ENCODE data around the gene RHOBTB3.
A peak's percentile ranks its signal among the peaks of the same experiment; 100 is the strongest.
"Not testable (repeated sequence)": the region's sequence is repeated elsewhere in the genome, so short reads cannot be mapped to it uniquely, and the experiment has no call there.

The RHOBTB3 gene

GRCh38 chr5:95799191-95799835 is 68.2 kb downstream of the RHOBTB3 start:
- DNase-seq, result no peak

DNA sequence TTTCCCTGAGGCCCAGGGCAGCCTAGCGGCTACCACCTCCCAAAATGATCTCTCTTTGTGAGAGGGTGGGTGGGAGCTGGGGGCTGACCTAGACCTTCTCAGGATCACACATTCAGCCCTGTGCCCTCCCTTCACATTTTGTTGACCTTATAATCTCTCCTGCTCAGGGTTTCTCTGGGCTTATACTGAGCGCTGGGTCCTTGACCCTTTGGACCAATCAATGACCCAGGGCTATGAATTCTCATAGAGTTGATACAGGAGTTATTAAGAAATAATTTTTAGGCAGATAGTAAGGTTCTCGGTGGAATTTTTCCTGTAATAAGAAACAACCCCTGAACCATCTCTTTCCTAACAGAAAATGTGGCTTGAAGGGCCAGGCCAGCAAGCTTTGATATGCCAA is 69.4 kb downstream of the RHOBTB3 start:
- no peak for DNase-seq

DNA sequence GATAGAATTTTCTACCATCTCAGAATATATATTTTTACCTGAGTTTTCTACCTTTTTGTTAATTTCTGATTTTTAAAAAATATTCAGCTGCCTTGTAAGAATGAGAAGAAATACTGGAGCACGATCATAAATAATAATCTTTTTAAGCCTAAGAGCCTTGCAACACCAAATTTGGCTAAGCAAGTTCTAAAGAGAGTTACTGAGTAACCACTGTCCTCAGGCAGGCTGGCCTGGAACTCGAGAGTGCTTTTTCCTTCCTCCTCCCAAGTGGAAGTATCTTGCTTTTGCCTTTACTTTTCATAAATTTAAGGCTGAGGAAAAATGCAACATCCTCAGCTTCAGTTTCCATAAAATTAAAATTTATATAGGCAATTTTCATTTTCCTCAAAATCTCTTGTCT is 70.4 kb downstream of the RHOBTB3 start:
- DNase-seq, result no peak

DNA sequence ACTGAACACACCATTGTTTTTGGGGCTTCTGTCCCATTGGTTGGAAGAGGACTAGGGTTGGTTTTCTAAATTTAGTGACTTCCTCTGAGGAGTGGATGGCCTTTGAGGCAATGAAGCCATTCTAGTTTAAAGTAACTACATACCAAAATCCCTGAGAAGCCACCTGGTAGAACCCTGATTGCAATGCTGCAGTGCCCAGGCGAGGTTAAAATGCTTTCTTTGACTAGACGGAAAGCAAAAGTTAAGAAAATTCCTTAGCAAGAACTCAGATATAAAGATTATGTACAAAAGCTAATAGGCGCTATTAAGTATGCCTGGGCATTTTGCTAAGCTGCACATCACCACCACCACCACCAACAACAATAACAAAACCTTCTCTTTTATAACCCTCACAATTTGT is 70.8 kb downstream of the RHOBTB3 start:
- no peak for DNase-seq

- no peak for DNase-seq
Measured at GRCh38 chr5:95803271-95804148, 72.4 kb downstream of the RHOBTB3 start.

DNA sequence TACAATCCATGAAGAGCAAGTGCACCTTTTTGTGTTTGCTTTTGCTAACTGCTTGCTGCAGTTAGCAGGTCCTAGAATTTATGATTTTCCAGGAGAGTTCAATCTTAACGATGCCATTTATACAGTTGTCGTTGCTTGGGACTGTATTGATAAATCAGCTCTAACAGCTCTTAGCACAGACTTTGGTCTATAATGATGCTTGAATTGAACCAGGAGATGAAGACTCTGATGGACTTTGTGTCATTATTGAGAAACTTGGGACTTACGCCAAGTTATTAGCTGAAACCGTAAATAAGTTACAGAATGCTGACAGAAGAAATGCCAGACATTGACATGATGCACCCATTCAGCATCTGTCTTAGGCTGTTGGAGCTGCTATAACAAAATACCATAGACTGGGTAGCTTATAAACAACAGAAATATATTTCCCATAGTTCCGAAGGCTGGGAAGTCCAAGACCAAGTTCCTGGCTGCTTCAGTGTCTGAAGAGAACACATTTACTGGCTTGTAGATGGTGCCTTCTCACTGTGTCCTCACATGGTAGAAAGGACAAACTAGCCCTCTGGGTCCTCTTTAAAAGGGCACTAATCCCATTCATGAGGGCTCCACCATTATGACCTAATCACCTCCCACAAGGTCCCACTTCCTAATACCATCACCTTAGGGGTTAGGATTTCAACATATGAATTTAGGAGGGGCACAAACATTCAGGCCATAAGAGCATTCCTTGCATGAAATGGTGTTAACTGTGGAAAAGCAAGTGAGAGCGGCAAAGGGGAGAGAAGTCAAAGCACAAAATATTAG is 73.8 kb downstream of the RHOBTB3 start:
- DNase-seq, result no peak

- no peak for DNase-seq
Measured at GRCh38 chr5:95806687-95807086, 75.6 kb downstream of the RHOBTB3 start.

DNA sequence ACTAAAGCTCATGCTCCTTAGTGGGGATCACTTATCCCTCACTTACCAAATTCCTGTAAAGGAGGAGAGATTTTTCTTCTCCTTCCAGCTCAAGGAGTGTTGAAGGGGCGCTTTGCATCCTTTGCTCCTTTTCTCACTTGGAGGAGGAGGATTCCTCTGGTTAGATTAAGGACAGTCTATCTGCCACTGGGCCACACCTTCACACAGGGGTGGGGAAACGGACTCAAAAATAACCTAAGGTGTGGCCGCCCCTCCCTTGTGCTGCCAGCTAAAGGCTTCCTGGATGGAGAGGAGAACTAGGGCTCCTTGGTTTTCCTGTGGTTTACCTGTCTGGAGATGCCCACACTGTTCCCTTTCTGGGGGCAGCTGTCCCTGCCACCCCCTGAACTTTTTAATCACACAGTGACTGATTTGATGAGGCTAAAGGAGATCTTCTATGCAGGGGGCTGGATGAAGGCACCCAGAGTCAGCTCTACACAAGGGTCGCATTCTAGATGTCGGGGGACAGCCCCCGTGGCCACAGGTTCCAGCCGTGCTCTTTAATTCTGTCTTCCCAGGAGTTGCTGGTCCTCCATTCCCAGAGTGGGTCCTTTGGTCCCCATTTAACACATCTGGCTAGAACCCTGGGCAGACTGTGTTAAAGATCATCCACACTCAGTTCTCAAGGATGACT is 77.0 kb downstream of the RHOBTB3 start:
- DNase-seq, result no peak

GRCh38 chr5:95808686-95809413 is 77.7 kb downstream of the RHOBTB3 start:
- DNase-seq, result peak in 32 of 58 donors; percentile 6 to 64 (median 26)

- DNase-seq, result peak in 5 of 58 donors; percentile 7 to 25 (median 21)
Measured at GRCh38 chr5:95809414-95809960, 78.4 kb downstream of the RHOBTB3 start.

DNA sequence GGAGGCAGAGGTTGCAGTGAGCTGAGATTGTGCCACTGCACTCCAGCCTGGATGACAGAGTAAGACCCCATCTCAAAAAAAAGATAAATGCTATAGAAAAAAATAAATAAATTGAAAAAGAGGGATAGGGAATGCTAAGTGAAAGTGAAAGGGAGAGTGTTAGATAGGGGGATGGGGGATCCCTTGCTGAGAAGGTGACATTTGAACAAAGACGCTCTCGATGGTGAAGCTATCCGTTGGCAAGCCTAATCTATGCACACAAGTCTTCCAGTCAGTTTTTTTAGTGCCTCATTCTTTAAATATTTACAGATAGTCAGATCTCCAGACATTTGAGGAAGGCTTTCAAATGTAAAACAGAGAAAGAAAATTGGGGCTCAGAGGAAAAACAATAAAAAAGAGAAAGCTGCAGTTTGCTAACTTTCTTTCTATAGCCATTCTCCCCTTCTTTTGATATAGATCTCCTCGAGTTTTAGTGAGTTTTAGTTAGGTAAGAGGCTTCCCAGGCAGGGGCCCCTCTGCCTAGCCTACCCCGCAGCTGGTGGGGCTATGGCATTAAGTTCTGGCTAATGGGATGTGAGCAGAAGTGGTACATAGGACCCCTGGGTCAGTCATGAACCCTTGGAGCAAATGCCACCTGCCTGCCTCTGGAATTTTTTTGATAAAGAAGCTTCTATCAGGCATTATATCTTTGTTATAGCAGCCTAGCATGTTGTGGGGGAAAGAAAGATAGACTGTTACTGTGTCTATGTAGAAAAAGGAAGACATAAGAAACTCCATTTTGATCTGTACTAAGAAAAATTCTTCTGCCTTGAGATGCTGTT is 79.4 kb downstream of the RHOBTB3 start:
- DNase-seq, result no peak

DNA sequence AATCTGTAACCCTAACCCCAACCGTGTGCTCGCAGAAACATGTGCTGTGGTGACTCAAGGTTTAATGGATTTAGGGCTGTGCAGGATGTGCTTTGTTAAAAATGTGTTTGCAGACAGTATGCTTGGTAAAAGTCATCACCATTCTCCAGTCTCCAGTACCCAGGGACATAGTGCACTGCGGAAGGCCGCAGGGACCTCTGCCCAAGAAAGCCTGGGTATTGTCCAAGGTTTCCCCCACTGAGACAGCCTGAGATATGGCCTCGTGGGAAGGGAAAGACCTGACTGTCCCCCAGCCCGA is 79.9 kb downstream of the RHOBTB3 start:
- DNase-seq, result not testable (repeated sequence)

GRCh38 chr5:95811461-95812073 is 80.4 kb downstream of the RHOBTB3 start:
- DNase-seq, result not testable (repeated sequence)

DNA sequence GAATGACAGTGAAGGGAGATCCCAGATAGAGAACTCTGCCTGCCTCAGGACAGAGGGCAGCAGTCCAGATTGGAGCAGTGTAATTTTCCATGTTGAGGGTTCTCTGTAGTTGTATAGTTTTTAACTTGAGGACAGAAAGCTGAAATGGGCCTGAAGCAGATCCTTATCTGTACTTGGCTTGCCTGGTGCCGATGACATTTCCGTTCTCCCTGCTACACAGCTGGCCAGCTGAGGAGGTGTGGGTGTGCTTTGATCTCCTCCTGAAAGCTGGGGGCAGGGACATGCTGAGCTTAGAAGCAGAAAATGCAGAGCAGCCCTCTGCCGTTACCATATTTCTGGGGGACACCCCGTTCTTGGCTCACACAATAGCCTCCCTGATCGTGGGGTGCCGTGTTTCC is 80.9 kb downstream of the RHOBTB3 start:
- DNase-seq, result no peak

DNA sequence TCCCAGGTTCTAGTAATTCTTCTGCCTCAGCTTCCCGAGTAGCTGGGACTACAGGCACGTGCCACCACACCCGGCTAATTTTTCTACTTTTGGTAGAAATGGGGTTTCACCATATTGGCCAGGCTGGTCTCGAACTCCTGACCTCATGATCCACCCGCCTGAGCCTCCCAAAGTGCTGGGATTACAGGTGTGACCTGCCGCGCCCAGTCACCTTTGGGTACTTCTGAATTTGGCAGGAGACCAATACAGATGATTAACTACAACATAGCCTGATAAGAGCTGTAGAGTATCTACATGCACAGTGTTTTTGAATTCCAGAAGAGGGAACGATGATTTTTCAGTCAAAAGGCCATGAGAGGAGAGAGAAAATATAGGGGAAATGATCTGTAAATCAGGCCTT is 81.9 kb downstream of the RHOBTB3 start:
- DNase-seq, result not testable (repeated sequence)

DNA sequence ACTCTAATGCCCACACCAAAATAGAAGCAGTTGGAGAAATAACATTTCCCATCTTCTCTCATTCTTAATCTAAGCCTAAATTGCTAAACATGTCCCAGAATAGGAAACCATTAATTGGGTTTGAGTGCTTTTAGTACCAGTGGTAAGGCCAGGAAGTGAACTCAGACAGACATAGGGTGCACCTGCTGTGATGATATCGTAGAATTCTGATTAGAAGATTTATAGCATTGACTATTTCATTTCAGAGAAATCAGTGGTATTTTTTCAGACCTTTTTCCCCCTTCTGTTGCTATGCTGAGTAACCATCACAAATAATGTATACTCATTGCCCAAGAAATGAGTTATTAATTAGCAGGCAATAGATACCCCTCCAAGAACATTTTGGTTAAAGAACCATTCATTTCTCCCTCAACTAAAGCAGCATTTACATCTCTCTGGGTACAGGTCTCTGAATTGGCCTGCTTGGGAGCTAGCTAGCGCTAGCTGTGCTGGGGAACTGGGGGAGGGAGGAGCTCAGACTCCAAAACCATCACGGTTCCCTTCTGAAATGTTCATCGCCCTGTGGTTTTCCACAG is 84.1 kb downstream of the RHOBTB3 start:
- no peak for DNase-seq

DNA sequence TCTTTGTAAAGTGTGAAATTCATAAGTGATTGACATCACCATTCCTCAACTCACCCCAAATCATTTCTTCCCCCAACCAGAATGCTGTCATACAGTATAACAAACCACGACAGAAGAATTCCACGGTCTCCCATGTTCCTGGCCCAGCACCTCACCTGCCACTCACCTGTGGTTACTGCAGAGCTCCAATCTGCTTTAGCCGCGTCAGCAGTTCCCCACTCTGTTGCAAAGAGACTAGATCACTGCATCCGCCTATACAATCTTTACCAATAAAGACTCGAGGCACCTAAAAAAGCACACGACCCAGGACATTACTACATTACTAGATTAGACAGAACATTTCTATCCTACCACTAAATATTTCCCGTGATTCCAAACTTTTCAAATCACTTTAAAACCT is 85.2 kb downstream of the RHOBTB3 start:
- no peak for DNase-seq

DNA sequence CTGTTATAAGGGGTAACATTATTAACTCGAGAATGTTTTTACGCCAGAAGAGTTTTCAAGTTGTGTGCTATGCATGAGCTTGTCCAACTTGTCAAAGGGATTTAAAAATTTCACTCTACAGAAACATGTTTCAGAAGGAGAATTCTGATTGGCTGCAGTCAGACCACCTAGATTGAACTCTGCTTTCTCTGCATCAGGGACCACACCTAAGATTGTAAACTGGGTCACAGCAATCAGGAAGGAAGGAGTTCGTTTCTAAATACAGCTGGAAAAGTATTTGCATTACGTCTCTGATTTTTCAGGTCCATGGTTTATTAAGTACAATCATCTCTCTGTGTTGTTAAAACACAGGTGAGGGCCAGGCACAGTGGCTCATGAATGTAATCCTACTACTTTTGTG is 85.6 kb downstream of the RHOBTB3 start:
- DNase-seq, result no peak

DNA sequence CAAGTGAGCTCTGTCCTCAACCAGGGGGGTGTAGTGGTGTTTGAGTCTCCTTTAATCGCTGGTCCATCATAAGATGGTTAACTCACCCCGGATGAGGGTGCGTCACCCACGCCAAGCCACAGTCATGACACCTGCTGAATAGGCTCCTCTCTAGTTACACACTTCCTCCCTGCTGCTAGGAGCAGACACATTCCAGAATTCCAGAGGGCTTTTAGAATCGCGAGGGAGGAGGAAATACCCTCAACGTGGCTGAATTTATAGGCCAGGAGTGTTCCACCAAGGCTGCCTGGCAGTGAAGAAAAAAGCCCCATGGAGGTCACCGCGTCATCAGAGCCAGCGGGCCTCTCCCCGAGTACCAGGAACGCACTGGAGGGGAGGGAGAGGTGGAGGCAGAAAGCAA is 86.3 kb downstream of the RHOBTB3 start:
- no peak for DNase-seq

Measured in anterior cingulate cortex (tissue), 58 donors.